GM12892 (cell line): Measurements from ENCODE around the gene ARHGAP32.

Experiments used
- POLR2A ChIP-seq: IDR thresholded peaks from 2 replicates; pipeline ENCODE4 v1.6.1; 2011; ENCODE audit warnings: low read depth, low read length, control low read depth
- POLR2AphosphoS5 ChIP-seq: IDR thresholded peaks from 2 replicates; pipeline ENCODE4 v1.6.1; 2011; ENCODE audit warnings: low read depth, low read length, control low read depth

- TF ChIP-seq POLR2AphosphoS5 = no peak
- TF ChIP-seq POLR2A = no peak
These were observed 82.4 kb downstream of the ARHGAP32 start for GRCh38 chr11:129109701-129110100.
